Uterus (tissue), 2 donors: ENCODE results near the gene KAT5.

Experiments
- CTCF ChIP-seq, 4 experiments: fragments of 200-600 bp in 2 of 4; fragments of 450-650 bp in 2 of 4; sonication (generic) in 2 of 4; IDR thresholded peaks; one replicate each; pipeline ENCODE4 v1.5.1; 2016 to 2019; ENCODE audit warnings: antibody characterized with exemption in 4 of 4, mild to moderate bottlenecking in 2 of 4, moderate library complexity in 1 of 4
- POLR2A ChIP-seq, 2 donors: fragments of 450-650 bp; IDR thresholded peaks; one replicate each; pipeline ENCODE4 v1.6.1; 2016; ENCODE audit warnings: antibody characterized with exemption in 2 of 2, mild to moderate bottlenecking in 1 of 2, moderate library complexity in 1 of 2

GRCh38 chr11:65718964-65719492, 7.0 kb downstream of the KAT5 start:
- TF ChIP-seq CTCF (IDR thresholded peaks at IDR 0.05), result no peak
- TF ChIP-seq POLR2A (IDR thresholded peaks at IDR 0.05), result no peak
